IMR-90 (cell line): ENCODE results near the gene MATN3.

ENCODE experiments used
- CEBPB ChIP-seq: IDR thresholded peaks from 2 replicates; pipeline ENCODE4 v1.6.1; 2012; ENCODE audit warnings: low read depth, low read length, improper control_type of control experiment
- CHD1 ChIP-seq: IDR thresholded peaks from 2 replicates; pipeline ENCODE4 v1.6.1; 2012; ENCODE audit warnings: low read depth, low read length, improper control_type of control experiment
- MXI1 ChIP-seq: IDR thresholded peaks from 2 replicates; pipeline ENCODE4 v1.6.1; 2012; ENCODE audit warnings: low read depth, mild to moderate bottlenecking, low read length, moderate library complexity, borderline replicate concordance
- POLR2A ChIP-seq: IDR thresholded peaks from 2 replicates; pipeline ENCODE4 v1.6.1; 2012; ENCODE audit warnings: mild to moderate bottlenecking, low read depth, low read length
- RAD21 ChIP-seq: IDR thresholded peaks from 2 replicates; pipeline ENCODE4 v1.6.1; 2012; ENCODE audit warnings: low read length, improper control_type of control experiment
- TF ChIP-seq, protein P1 (sequence below): conservative IDR thresholded peaks from 2 replicates; pipeline ENCODE4 v1.5.1; 2012; ENCODE audit warnings: mild to moderate bottlenecking, low read depth, low read length, improper control_type of control experiment

- TF ChIP-seq RAD21, result no peak
- TF ChIP-seq, protein P1, sequence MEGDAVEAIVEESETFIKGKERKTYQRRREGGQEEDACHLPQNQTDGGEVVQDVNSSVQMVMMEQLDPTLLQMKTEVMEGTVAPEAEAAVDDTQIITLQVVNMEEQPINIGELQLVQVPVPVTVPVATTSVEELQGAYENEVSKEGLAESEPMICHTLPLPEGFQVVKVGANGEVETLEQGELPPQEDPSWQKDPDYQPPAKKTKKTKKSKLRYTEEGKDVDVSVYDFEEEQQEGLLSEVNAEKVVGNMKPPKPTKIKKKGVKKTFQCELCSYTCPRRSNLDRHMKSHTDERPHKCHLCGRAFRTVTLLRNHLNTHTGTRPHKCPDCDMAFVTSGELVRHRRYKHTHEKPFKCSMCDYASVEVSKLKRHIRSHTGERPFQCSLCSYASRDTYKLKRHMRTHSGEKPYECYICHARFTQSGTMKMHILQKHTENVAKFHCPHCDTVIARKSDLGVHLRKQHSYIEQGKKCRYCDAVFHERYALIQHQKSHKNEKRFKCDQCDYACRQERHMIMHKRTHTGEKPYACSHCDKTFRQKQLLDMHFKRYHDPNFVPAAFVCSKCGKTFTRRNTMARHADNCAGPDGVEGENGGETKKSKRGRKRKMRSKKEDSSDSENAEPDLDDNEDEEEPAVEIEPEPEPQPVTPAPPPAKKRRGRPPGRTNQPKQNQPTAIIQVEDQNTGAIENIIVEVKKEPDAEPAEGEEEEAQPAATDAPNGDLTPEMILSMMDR, result no peak
- TF ChIP-seq POLR2A, result no peak
- no peak for TF ChIP-seq CHD1
- no peak for TF ChIP-seq MXI1
- no peak for TF ChIP-seq CEBPB
Observed at GRCh38 chr2:20001361-20001863, 11.1 kb downstream of the MATN3 start.
